Epithelial cell of proximal tubule (primary cell): ENCODE results near the gene CDH12. TPM values are rescaled to one million over a fixed set of nuclear protein-coding genes. Genes with fewer than 3 reads are reported as not detected.

Experiments
- DNase-seq: peaks from one replicate; pipeline ENCODE4 v3.0.0-alpha.2; 2011; ENCODE audit warnings: low read depth
- H3K4me3 ChIP-seq: 2 replicates; pipeline ENCODE4 v1.5.1; 2011; ENCODE audit warnings: low read depth, mild to moderate bottlenecking, low read length
- CTCF ChIP-seq: conservative IDR thresholded peaks from 2 replicates; pipeline ENCODE4 v1.5.1; 2012; ENCODE audit warnings: low read depth, mild to moderate bottlenecking, low read length
- total RNA-seq: library from RNA; depleted of rRNA; stranded (reverse); fragments of >200 nt; gene quantifications from 2 replicates; pipeline ENCODE4 v1.2.3, GENCODE V29; 2015

Gene CDH12
- total RNA-seq, 1 donor from 2014 or later, result not detected

- DNase-seq, result no peak
- TF ChIP-seq CTCF, result no peak
- no peak overlapping the region for H3K4me3 ChIP-seq
Observed at GRCh38 chr5:21823076-21823574, 1030.0 kb downstream of the CDH12 start.

- DNase-seq, result no peak
- no peak overlapping the region for H3K4me3 ChIP-seq
- TF ChIP-seq CTCF, result no peak
Observed at GRCh38 chr5:21820527-21820926, 1032.6 kb downstream of the CDH12 start.

- no peak overlapping the region for H3K4me3 ChIP-seq
- no peak for TF ChIP-seq CTCF
- DNase-seq, result no peak
Observed at GRCh38 chr5:21818370-21818720, 1034.8 kb downstream of the CDH12 start.

GRCh38 chr5:21817668-21818369 is 1035.3 kb downstream of the CDH12 start:
- no peak for DNase-seq
- no peak overlapping the region for H3K4me3 ChIP-seq
- TF ChIP-seq CTCF, result no peak

- DNase-seq, result no peak
- H3K4me3 ChIP-seq, result no peak overlapping the region
- peak; percentile 48 for TF ChIP-seq CTCF
Observed at GRCh38 chr5:21810737-21811316, 1042.3 kb downstream of the CDH12 start.

GRCh38 chr5:21809611-21810010 is 1043.5 kb downstream of the CDH12 start:
- H3K4me3 ChIP-seq, result no peak overlapping the region
- DNase-seq, result no peak
- no peak for TF ChIP-seq CTCF

GRCh38 chr5:21807953-21808352 is 1045.2 kb downstream of the CDH12 start:
- TF ChIP-seq CTCF, result no peak
- no peak for DNase-seq
- no peak overlapping the region for H3K4me3 ChIP-seq
